GM18511 (cell line): ENCODE results near the gene TOB1.

Experiments
- ATAC-seq: cut with Tn5 transposase; IDR thresholded peaks from one replicate; pipeline ENCODE4 v1.9.1; 2021; ENCODE audit warnings: mild to moderate bottlenecking, moderate library complexity; ENCODE audit not compliant: unreplicated experiment

The TOB1 gene

DNA sequence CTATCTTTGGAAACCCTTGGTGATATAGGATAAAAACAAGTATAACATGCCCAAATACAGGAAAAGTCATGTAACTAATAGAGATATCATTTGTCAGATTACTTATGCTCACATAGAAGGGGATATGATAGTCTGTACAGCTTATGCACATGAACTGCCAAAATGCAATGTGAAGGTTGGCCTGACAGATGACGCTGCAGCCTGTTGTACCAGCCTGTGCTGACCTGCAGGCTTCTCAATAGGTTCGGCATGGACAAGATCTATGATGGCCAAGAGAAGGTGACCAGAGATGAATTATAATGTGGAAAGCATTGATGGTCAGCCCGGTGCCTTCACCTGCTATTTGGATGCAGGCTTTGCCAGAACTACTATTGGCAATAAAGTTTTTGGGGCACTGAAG is 18.1 kb downstream of the TOB1 start:
- ATAC-seq: no peak

DNA sequence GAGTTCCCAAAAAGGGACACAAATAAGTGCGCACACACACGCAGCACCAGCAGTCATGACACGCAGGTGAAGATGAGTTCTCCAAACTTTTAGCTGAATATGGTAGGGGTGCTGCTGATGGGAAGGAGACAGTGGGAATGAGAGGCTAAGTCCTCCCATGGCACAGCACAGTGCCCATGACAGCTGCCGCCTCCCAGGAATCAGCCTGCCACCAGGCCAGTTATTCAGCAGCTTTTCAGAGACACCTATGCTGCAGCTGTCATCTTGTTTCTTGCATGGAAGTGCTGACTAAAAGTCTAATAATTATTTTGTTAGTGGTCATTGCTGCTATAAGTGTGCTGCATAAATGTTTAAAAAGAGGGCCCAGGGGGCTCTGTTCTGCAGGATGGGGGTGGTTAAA is 18.6 kb downstream of the TOB1 start:
- ATAC-seq: no peak

DNA sequence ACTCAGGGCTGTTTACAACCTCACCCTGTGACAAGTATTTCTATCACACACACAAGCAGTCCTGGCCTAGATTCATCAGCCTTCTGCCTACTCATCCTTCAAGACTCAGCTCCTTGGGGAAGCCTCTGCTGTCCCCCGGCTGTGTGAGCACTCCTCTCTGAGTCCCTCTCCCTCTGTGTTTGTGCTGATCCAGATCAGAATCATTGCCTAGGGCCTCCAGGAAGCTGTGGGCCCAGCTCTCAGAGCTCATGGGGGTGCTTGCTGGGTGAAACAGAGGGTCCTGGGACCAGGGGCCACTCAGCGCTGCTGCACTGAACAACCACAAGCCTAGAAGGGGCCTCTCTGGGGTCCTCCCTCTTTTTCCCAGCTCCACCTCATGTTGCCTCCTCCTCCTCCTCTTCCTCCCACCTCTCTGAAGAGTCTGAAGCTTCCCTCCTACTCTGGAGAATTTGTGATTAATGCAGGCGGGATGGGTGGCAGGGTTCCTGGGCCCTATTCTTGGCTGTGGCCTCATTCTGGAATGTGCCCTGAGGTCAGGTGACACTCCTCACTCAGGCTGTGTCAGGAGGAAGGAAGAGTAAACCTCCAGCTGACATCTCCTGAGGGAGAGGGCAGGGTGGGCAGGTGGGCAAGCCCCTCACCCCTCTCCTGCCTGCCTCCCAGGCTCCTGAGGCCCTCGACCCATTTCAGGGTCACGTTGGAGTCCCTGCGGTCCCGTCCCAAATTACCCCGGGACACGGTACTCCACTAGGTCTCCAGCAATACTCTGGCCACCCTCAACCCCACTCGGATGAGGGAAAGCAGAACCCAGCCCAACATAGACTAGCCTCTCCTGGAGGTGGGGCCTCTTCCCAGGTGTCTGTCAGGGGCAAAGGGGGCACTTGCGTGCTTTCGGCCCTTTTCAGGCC is 20.7 kb downstream of the TOB1 start:
- no peak for ATAC-seq

DNA sequence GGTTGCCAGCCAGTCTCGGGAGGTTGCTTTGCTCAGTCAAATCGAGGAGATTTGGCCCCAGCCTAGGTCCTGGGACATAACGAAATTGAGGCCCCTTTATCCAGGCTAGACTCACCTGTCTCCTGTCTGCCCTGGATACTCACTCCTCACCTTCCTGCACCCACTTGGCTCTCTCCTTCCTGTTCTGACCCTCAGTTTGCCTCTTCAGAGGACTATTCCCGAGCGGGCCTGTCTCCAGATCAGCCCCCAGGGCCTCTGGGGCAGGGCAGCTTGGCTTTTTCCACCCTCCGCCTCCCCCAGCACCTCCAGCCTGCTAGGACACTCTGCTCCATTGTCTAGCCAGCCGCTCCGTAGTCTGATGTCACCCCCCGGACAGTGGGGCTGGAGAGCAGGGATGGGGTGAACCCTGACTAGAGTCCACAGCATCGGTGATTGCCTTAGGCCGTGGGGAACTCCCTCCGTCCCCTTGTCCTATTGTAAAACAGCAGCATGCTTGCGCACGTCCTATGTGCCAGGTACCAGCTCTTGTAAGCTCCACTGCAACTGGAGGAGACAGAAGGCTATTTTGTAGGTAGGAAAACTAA is 21.9 kb downstream of the TOB1 start:
- no peak for ATAC-seq

DNA sequence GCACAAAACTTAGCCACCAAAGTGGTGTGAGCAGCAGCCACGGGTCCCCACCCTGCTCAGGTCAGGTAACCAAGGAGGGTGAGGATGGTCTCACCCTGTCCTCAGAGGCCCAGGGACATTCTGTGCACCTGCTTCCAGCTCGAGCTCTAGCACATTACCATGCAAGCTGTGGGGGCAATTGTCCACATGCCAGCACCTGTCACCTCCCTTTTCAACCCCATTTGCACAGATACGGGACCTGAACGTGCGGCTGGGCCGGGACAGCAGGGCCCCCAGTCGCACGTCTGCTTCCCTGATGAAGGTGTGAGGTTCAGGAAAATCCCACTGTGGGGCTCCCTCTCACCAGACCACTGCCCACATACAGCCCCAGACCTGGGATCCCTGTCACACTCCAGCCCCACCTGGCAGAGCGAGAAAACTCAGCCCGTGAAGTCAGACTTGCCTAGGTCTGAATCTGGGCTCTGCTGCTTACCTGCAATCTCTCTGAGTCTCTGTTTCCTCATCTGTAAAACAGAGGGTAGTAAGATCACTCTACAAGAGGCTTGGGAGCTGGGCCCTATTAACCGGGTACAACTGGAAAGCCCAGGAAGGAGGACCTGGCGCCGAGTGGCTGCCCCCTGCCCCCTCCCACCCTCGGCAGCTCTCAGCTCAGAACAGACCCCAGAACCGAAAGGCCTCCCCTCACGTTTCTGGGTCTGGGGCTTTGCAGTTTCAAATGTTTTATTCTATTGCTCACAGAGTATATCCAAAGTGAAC is 22.8 kb downstream of the TOB1 start:
- ATAC-seq: no peak

DNA sequence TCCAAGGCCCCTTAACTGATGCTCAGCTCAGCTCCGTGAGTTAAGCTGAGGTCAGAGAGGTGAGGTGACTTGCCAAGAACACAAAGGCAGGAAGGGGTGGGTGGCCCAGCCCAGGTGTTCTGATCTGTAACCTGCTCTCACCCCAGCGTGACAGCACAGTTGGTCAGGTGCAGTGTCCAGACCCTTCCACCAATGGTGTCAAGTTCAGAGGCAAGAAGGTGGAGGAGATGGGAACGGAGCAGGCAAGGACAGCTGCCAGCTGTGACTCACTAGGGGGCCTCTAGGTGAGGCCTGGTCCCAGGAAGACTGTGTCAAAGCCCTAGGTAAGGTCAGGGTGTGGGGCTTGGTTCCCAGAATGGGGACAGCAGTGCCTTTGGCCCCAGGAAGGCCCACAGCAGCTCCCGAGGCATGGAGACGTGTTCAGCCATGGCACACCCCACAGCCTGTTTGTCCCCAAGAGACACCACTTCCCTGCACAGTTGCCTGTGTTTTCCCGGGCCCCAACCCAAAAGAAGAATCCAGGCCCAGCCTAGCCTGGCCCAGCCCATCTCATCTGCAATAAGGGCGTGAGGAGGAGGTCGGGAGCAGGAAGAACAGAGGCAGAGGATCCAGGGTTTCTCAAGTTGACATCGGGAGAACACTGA is 23.5 kb downstream of the TOB1 start:
- no peak for ATAC-seq

DNA sequence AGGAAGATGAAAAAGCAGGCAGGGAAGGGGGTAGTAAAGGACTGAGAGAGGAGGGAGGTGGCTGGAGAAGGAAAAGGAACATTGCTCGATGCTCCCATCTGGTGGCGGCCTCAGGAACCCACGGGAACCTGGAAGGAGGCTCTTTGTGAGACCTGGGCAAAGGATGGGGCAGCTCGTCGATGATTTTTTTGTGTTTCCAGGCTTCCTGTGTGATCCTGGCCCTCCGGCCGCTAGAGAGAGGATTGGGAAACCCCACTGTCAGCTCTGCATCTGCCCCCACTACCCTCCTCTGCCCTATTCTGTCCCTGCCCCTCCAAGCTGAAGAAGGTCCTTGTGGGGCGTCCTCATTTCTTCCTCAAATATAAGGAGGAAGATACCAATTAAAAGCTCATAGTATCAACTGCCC is 24.2 kb downstream of the TOB1 start:
- ATAC-seq: no peak

DNA sequence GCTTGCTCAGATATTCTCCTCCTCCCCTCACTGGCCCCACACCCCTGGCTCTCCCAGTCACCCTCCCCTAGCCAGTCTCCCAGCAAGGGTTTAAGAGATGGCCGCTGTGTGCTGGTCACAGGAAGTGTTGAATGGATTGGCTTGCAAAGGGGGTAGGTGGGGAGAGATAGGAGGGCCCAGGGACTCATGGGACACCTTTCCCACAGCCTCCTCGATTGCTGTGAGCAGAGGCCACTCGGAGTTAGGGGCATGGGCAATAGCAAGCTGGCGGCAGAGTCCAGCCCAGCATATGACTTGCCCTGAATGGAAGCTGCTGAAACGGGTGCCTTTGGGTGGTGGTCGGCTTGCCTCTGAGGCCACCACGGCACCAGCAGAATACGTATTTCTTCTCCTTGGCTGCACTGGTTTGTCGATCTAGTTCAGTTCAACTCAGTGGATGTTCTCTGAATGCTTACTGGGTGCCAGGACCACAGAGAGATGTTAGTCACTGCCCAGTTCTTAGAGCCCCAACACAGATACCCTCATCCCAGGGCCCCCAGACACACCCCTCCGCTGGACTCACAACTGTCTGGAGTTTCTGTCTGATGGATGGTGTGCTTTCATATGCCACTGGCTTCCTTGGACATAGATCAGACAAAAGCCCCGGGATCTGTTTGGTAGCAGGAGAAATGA is 24.7 kb downstream of the TOB1 start:
- ATAC-seq: no peak

DNA sequence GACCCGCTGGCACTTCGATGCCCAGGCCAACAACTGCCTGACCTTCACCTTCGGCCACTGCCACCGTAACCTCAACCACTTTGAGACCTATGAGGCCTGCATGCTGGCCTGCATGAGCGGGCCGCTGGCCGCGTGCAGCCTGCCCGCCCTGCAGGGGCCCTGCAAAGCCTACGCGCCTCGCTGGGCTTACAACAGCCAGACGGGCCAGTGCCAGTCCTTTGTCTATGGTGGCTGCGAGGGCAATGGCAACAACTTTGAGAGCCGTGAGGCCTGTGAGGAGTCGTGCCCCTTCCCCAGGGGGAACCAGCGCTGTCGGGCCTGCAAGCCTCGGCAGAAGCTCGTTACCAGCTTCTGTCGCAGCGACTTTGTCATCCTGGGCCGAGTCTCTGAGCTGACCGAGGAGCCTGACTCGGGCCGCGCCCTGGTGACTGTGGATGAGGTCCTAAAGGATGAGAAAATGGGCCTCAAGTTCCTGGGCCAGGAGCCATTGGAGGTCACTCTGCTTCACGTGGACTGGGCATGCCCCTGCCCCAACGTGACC is 25.8 kb downstream of the TOB1 start:
- no peak for ATAC-seq

DNA sequence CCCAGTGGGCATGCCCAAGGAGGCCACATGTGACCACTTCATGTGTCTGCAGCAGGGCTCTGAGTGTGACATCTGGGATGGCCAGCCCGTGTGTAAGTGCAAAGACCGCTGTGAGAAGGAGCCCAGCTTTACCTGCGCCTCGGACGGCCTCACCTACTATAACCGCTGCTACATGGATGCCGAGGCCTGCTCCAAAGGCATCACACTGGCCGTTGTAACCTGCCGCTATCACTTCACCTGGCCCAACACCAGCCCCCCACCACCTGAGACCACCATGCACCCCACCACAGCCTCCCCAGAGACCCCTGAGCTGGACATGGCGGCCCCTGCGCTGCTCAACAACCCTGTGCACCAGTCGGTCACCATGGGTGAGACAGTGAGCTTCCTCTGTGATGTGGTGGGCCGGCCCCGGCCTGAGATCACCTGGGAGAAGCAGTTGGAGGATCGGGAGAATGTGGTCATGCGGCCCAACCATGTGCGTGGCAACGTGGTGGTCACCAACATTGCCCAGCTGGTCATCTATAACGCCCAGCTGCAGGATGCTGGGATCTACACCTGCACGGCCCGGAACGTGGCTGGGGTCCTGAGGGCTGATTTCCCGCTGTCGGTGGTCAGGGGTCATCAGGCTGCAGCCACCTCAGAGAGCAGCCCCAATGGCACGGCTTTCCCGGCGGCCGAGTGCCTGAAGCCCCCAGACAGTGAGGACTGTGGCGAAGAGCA is 26.4 kb downstream of the TOB1 start:
- ATAC-seq: no peak

DNA sequence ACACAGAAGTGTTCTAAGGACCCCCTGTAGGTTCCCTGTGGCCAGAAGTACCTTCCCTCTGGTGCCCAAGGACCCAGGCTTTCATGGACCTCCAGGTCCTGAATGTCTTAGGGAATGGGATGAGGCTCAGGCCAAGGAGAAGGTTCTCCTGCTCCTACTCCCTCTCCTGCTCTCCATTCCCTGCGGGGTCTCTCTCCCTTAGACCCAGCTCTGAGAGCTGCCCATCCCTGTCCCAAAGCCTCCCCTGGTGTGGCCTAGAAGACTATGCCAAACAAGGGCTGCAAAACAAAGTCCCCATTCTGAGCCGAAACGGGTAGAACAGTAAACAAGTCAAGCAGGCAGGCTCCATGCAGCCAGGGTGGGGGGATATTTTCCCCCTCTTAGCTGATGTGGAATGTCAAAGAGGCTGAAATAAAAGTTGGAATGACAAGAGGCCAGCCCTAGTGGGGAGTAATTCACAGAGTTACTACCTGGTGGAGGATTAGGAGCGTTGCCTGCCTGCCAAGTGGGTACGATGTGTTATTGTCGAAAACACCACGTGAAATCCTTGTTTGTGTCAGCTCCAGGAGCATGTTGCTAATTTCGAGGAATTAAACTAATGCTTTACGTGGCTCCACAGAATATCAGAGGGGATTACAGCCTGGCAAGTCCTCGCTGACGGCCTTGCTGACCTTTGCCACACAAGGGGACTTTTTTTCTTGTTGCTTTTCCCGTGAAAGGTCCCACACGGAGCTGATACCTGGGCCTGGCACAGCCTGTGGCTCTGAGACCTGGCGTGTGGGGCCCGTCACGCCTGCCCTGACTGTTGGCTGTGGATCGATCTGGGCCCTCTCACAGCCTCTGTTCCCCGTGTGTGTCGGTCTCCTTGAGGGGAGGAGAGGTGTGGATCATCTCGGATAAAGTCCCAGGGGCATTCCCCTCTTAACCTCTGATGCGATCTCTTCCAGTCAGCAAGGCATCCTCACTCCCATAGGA is 27.9 kb downstream of the TOB1 start:
- ATAC-seq: no peak

DNA sequence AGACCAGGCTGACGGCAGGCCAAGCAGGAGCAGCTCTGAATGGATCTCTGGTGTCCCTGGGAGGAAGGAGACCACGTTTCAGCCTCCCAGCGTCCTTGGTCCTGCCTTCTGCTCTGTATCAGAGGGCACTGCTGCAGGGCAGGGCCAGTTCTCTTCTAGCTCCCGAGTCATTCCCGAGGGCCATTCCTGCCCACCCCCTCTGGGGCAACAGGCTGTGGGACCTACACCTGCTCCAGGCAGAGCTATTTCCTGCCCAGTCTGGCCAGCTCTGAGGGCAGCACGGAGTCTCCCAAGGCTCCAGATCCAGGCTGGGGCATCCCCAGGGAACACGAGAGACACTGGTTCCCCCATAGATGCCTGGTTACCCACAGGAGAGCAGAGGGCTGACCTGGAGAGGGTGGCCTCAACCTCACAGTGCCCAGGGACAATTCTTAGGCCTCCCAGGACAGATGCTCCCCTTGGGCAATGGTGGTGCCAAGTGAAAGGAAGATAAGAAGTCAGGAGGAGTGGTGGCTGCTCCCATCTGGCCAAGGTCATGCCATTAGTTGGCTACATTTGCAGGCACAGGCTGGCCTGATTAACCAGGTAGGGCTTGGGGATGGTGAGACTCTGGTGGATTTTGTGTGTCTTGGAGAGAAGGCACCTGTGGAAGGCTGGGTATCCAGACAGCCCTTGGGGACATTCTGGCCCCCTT is 28.7 kb downstream of the TOB1 start:
- no peak for ATAC-seq

DNA sequence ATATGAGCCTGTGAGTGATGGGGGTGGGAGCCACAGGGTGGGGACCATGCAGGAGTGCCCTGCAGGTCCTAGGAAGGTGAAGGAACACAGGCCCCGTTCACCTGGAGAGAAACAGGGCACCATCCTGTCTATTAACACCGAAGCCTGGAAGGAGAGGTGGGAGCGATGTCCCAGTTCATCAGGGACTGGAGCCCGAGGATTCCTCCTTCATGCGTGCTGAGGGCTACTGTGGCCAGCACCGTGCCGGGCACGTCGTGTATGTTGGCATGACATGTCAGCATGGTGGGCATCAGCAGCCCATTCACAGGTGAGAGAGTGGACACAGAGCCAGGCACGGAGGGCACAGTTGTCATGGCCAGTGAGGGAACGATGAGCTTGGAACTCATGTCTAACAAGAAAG is 29.3 kb downstream of the TOB1 start:
- ATAC-seq: no peak

DNA sequence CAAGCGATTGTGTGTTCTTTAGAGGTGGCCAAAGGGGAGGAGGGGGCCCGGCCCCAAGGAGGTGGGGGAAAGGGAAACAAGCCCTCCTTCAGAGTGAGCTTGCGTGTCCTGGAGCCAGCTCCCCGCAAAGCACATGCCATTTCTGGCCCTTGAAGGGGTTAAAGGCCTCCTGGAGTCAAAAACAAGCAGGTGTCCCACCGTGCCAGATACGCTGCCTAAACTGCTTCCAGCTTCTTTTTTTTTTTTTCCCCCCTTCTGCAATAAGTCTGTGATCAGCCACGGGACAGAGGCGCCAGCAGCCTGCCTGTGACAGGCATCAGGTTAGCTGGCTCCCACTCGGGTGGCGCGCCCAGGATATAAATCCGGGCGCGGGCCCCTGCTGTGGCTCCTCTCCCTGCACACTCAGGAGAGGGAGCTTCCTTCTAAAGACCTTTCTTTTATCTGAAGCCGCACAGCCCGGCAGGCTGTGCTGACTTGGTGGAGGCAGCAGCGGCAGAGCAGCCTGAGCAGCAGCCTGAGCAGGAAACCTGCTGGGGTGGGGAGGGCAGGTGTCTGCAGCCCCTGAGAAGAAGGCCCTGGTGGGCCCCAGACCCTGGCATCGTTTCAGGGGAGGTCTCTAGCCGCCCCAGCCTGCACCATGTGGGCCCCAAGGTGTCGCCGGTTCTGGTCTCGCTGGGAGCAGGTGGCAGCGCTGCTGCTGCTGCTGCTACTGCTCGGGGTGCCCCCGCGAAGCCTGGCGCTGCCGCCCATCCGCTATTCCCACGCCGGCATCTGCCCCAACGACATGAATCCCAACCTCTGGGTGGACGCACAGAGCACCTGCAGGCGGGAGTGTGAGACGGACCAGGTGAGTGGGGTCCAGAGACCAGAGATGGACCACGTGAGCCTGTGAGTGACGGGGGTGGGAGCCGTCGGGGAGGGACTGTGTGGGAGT is 30.6 kb downstream of the TOB1 start, which contains the start of gene WFIKKN2:
TSS of gene WFIKKN2 (plus strand) at position 286 of the 934 bp plus-strand sequence. CDS start at position 638, 352 bp downstream.
- no peak for ATAC-seq

DNA sequence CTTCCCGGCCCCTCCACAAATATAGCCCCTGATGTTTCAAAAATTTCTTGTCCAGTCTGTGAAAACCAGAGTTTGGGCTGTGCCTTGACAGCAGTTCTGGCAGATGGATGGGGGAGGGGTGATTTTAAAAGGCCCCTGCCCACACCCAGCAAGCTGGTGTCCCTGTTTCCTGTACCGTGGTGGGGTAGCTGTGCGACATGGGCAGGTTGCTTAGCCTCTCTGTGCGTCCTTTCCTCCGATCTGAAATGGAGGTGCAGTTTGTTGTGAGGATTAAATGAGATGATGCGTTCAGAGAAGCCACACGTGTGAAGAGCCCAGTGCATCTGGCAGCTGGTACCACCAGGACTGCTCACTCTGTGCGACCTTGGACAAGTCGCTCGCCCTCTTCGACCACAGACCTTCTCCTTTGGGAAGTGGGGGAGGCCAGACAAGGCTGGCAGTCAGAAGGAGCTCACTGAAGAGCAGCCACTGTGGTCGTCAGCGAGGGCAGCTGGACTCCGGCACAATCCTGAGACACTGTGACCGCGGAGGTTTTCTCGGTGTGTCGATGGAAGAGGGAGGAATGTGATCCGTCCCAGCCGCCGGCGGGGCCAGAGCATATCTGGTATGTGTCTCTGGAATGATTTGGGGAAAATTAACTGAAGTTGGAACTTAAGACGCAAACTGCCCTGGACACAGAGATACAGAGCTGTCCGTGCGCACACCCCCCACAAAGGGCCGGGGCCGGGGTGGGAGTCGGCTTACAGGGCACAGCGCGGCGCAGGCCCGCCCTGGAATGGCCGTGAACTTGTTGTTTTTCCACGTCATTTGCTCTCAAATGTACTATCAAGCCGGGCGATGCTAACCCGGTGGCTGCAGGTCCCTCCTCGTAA is 31.5 kb downstream of the TOB1 start:
- ATAC-seq: no peak
